GM12878 (cell line): ENCODE measurements around the gene IRX5. TPM values are rescaled to one million over a fixed set of nuclear protein-coding genes. Genes with fewer than 3 reads are reported as not detected.

Source experiments
- ATAC-seq: fragments of 200-7000 bp; cut with Tn5 transposase; 3 replicates; pipeline ENCODE4 v1.9.1; 2020; ENCODE audit warnings: mild to moderate bottlenecking, moderate library complexity
- BruUV-seq: library from RNA; stranded (reverse); fragments of 400-500 nt; replicated peaks from 2 replicates; lab custom pipeline; 2021; lab: Mats Ljungman, UMichigan
- CTCF ChIA-PET: fragments of 300-600 bp; sonication (Branson Sonifier 250); formaldehyde crosslinking; extraction: SDS; loops from one replicate; lab custom pipeline; 2021; ENCODE audit warnings: inconsistent platforms; lab: Yijun Ruan, JAX
- POLR2A ChIA-PET: fragments of 350-600 bp; formaldehyde crosslinking; extraction: SDS; loops from one replicate; lab custom pipeline; 2021; ENCODE audit warnings: inconsistent platforms; lab: Charles Lee
- RAD21 ChIA-PET: fragments of 300-600 bp; sonication (Branson Sonifier 250); formaldehyde crosslinking; loops from one replicate; lab custom pipeline; 2023; ENCODE audit warnings: antibody characterized with exemption; ENCODE audit not compliant: unreplicated experiment; lab: Charles Lee
- SMC1A ChIA-PET: fragments of 300-600 bp; sonication (Branson Sonifier 250); formaldehyde crosslinking; loops from one replicate; lab custom pipeline; 2023; ENCODE audit not compliant: unreplicated experiment, uncharacterized antibody; lab: Charles Lee
- DNase-seq: peaks from one replicate; pipeline ENCODE4 v3.0.0-alpha.2; 2011; ENCODE audit warnings: low read depth, low spot score
- FAIRE-seq: peaks from 3 replicates; lab custom pipeline; 2011; peaks lifted over from hg19 to GRCh38; lab: Jason Lieb, UNC
- H2AFZ ChIP-seq: 2 replicates; pipeline ENCODE4 v1.6.0; 2011; ENCODE audit warnings: low read depth, low read length, control low read depth; ENCODE audit not compliant: control insufficient read depth
- H3K27ac ChIP-seq: 2 replicates; pipeline ENCODE4 v1.5.1; 2011; ENCODE audit warnings: control low read depth; ENCODE audit not compliant: control insufficient read depth, insufficient read depth
- H3K27me3 ChIP-seq, 2 experiments: replicated peaks in 1 of 2; 2 replicates each; pipeline versions ENCODE4 v1.6.0 to v1.6.1; 2011; ENCODE audit warnings: low read length in 1 of 2; ENCODE audit not compliant: control insufficient read depth in 2 of 2, insufficient read depth in 2 of 2
- H3K36me3 ChIP-seq, 2 experiments: 2 replicates each; pipeline ENCODE4 v1.5.1; 2011; ENCODE audit warnings: low read length in 1 of 2; ENCODE audit not compliant: control insufficient read depth in 2 of 2, insufficient read depth in 2 of 2
- H3K4me1 ChIP-seq: 2 replicates; pipeline ENCODE4 v1.6.1; 2011; ENCODE audit warnings: mild to moderate bottlenecking, low read length, moderate library complexity, mixed read lengths; ENCODE audit not compliant: control insufficient read depth, insufficient read depth
- H3K4me2 ChIP-seq: 2 replicates; pipeline ENCODE4 v1.6.0; 2011; ENCODE audit warnings: control low read depth; ENCODE audit not compliant: control insufficient read depth, insufficient read depth
- H3K4me3 ChIP-seq: fragments of 200-600 bp; sonication (generic); 2 replicates; pipeline ENCODE4 v1.5.1; 2016
- H3K79me2 ChIP-seq: 2 replicates; pipeline ENCODE4 v1.6.0; 2011; ENCODE audit warnings: low read length; ENCODE audit not compliant: control insufficient read depth, insufficient read depth
- H3K9ac ChIP-seq: 2 replicates; pipeline ENCODE4 v1.8.0; 2011; ENCODE audit warnings: low read length, control low read depth, mixed read lengths; ENCODE audit not compliant: control insufficient read depth, insufficient read depth
- H3K9me3 ChIP-seq: replicated peaks from 3 replicates; pipeline ENCODE4 v1.5.1; 2011; ENCODE audit warnings: mild to moderate bottlenecking, low read length; ENCODE audit not compliant: control insufficient read depth, insufficient read depth
- H4K20me1 ChIP-seq: 2 replicates; pipeline ENCODE4 v1.6.0; 2011; ENCODE audit not compliant: control insufficient read depth, insufficient read depth
- CEBPB ChIP-seq, 2 experiments: fragments of 150-350 bp in 1 of 2; IDR thresholded peaks; 2 replicates each; pipeline ENCODE4 v1.6.1; 2012 to 2014; ENCODE audit warnings: low read depth in 2 of 2, low read length in 2 of 2, borderline replicate concordance in 1 of 2, inconsistent platforms in 1 of 2
- HDAC6 ChIP-seq: fragments of 200-600 bp; sonication (generic); IDR thresholded peaks from one replicate; pipeline ENCODE4 v1.8.0; 2017; ENCODE audit warnings: antibody characterized with exemption; ENCODE audit not compliant: unreplicated experiment
- IKZF1 ChIP-seq: fragments of 450-650 bp; conservative IDR thresholded peaks from 2 replicates; pipeline ENCODE4 v1.6.1; 2017; ENCODE audit warnings: antibody characterized with exemption, mild to moderate bottlenecking
- LARP7 ChIP-seq: fragments of 450-650 bp; IDR thresholded peaks from 2 replicates; pipeline ENCODE4 v1.6.1; 2017; ENCODE audit warnings: mild to moderate bottlenecking
- NFIC ChIP-seq: IDR thresholded peaks from 2 replicates; pipeline ENCODE4 v1.6.1; 2012; ENCODE audit warnings: low read depth, mild to moderate bottlenecking, inconsistent platforms, low read length, moderate library complexity
- NFXL1 ChIP-seq: fragments of 450-650 bp; IDR thresholded peaks from 2 replicates; pipeline ENCODE4 v1.6.1; 2017; ENCODE audit warnings: antibody characterized with exemption, mild to moderate bottlenecking, borderline replicate concordance
- NR2C2 ChIP-seq: IDR thresholded peaks from 2 replicates; pipeline ENCODE4 v1.6.1; 2011; ENCODE audit warnings: borderline replicate concordance, low read depth; ENCODE audit not compliant: control insufficient read depth, insufficient read length
- PAX8 ChIP-seq: fragments of 450-650 bp; IDR thresholded peaks from 2 replicates; pipeline ENCODE4 v1.6.1; 2017; ENCODE audit warnings: mild to moderate bottlenecking, moderate library complexity
- PBX3 ChIP-seq: IDR thresholded peaks from 2 replicates; pipeline ENCODE4 v1.6.1; 2011; ENCODE audit warnings: mild to moderate bottlenecking, low read depth, low read length, moderate library complexity; ENCODE audit not compliant: insufficient replicate concordance
- RELB ChIP-seq: fragments of 450-650 bp; IDR thresholded peaks from 2 replicates; pipeline ENCODE4 v1.6.1; 2017; ENCODE audit warnings: low read depth, mild to moderate bottlenecking, moderate library complexity
- SREBF2 ChIP-seq: IDR thresholded peaks from 2 replicates; pipeline ENCODE4 v1.6.1; 2012; ENCODE audit warnings: mild to moderate bottlenecking, low read length
- STAT3 ChIP-seq: IDR thresholded peaks from 2 replicates; pipeline ENCODE4 v1.6.1; 2011; ENCODE audit warnings: low read depth, low read length, improper control_type of control experiment
- SUZ12 ChIP-seq: fragments of 200-600 bp; sonication (generic); IDR thresholded peaks from one replicate; pipeline ENCODE4 v1.6.1; 2018; ENCODE audit warnings: antibody characterized with exemption, mild to moderate bottlenecking; ENCODE audit not compliant: unreplicated experiment
- ZBTB4 ChIP-seq: fragments of 450-650 bp; formaldehyde crosslinking; IDR thresholded peaks from 2 replicates; pipeline ENCODE4 v1.4.0; 2022; ENCODE audit warnings: mild to moderate bottlenecking, moderate library complexity
- WGBS: methylation state at CpG from one replicate; pipeline ENCODE4 v1.1.6; 2016; ENCODE audit warnings: low lambda C conversion rate; ENCODE audit not compliant: insufficient replicate concordance, insufficient coverage; ENCODE audit errors: missing lambda C conversion rate; 5-methylcytosine and 5-hydroxymethylcytosine counted together
- in situ Hi-C: fragments of 300-500 bp; cut with MboI; formaldehyde crosslinking; loops from 9 replicates; pipeline ENCODE4 v1.14.3; 2018; ENCODE audit warnings: mixed read lengths
- intact Hi-C: fragments of 100-400 bp; cut with micrococcal nuclease; formaldehyde crosslinking; loops from one replicate; pipeline ENCODE4 v1.14.2; 2022; ENCODE audit not compliant: unreplicated experiment
- polyA plus RNA-seq, 11 experiments: library from polyadenylated mRNA; depleted of rRNA in 4 of 11; unstranded in 6 of 11; stranded (reverse) in 5 of 11; fragments of >200 nt; fragmentation: Nextera tagmentation in 4 of 11; fragmentation: Illumina TruSeq in 1 of 11; extraction: Ambion mirVana in 4 of 11; extraction: Trizol in 1 of 11; gene quantifications; 1 replicate in 1 of 11; 2 replicates in 10 of 11; pipeline versions ENCODE4 v1.2.1 to v1.2.3, GENCODE V29; 2011 to 2016; ENCODE audit warnings: inconsistent platforms in 2 of 11, missing spikeins in 2 of 11, low read depth in 1 of 11
- total RNA-seq, 4 experiments: library from RNA; depleted of rRNA in 3 of 4; stranded (reverse); fragments of >200 nt in 3 of 4; fragmentation: Illumina TruSeq in 1 of 4; extraction: Trizol in 1 of 4; gene quantifications; 2 replicates each; pipeline versions ENCODE4 v1.2.1 to v1.2.3, GENCODE V29; 2013 to 2021
- TF ChIP-seq, protein P1 (sequence below), 3 experiments: IDR thresholded peaks in 2 of 3; conservative IDR thresholded peaks in 1 of 3; 2 replicates each; pipeline ENCODE4 v1.5.1; 2011; ENCODE audit warnings: low read depth in 3 of 3, low read length in 3 of 3, mild to moderate bottlenecking in 3 of 3, control low read depth in 2 of 3, moderate library complexity in 2 of 3, inconsistent platforms in 1 of 3, mixed read lengths in 1 of 3; ENCODE audit not compliant: control insufficient read depth in 2 of 3, insufficient read depth in 1 of 3; ENCODE audit errors: extremely low read depth in 1 of 3

Gene IRX5
- total and polyA plus RNA-seq, 10 of the 15 experiments (the other 5 are each of a cell fraction or from before 2014, with no cell fraction given) = 0.08 TPM; not detected in 9

DNA sequence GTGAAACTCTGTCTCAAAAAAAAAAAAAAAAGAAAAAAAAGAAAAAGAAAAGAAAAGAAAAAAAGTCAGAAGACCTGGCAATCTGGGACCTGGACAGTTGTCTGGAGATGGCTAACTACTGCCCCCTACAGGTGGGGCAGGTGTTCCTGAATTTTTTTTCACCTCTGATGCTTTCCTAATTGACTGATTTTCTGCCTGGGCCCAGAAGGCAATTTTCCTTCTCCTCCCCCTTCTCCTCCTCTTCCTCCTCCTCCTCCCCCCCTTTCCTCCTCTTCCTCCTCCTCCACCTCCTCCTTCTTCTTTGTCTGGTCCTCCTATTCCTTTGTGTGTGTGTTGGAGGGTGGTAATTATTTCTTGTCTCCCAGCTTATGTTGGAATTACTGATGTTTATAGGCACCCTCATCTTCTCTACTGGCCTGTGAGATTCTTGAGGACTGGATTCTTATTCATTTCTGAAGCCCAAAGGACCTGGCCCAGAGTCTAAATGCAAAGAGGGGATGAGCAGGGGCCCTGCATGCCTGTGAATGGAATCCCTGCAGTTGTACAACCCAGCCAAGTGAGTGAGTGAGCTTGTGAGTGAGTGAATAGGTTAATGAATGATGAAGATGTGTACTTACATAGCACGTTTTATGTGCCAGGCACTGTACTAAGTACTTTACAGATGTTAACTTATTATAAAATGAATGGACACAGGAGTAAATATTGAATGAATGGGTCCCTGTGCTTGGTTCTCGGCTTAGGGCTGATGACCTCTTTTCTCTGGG, 26.9 kb downstream of the IRX5 start:
- no peak for DNase-seq
- Histone ChIP-seq H3K9me3 (no peaks in the 10 kb centered on the region), H3K4me2 (no peak overlapping the region), H3K27ac (no peak overlapping the region), H3K4me1 (no peaks in the 10 kb centered on the region), H3K36me3 (no peaks in the 10 kb centered on the region), H3K4me3 (no peak overlapping the region), H3K79me2 (no peaks in the 10 kb centered on the region), H2AFZ (no peak overlapping the region), H3K27me3 (no peaks in the 10 kb centered on the region), H3K9ac (no peak overlapping the region), H4K20me1 (no peaks in the 10 kb centered on the region)
- SMC1A ChIA-PET = interaction anchor here (0.5 kb wide), 1 partner anchor 232 kb away, joined by 3 read pairs; no protein-coding TSS in a partner anchor
- no peak for FAIRE-seq
- 42% methylated on average over 2 of the region's 2 CpGs for WGBS
- no peak for ATAC-seq
- in situ Hi-C loops = no loop called here
- no TSS peak for BruUV-seq
- CTCF ChIA-PET = interaction anchor here (1.1 to 2.5 kb wide), 4 partner anchors 11 to 1214 kb away, joined by 3 to 9 read pairs (median 4); no protein-coding TSS in a partner anchor
- RAD21 ChIA-PET = no interaction called here
- intact Hi-C loops = loop anchor here (5.0 kb wide), 1 partner anchor 1405 kb away; no protein-coding TSS in a partner anchor
- POLR2A ChIA-PET = no interaction called here
- TF ChIP-seq NFXL1 (no peak), HDAC6 (no peak), RELB (no peak), NR2C2 (no peak), IKZF1 (no peak), LARP7 (no peak), NFIC (no peak), ZBTB4 (CRISPR knock-in tag) (no peak), SREBF2 (no peak), STAT3 (no peak), PAX8 (no peak), CEBPB (IDR thresholded peaks at IDR 0.05; ENCODE audit: borderline replicate concordance in 1 of 2, low read depth in 2 of 2, low read length in 2 of 2) (no peak), SUZ12 (no peak), PBX3 (no peak)
- TF ChIP-seq, protein P1, sequence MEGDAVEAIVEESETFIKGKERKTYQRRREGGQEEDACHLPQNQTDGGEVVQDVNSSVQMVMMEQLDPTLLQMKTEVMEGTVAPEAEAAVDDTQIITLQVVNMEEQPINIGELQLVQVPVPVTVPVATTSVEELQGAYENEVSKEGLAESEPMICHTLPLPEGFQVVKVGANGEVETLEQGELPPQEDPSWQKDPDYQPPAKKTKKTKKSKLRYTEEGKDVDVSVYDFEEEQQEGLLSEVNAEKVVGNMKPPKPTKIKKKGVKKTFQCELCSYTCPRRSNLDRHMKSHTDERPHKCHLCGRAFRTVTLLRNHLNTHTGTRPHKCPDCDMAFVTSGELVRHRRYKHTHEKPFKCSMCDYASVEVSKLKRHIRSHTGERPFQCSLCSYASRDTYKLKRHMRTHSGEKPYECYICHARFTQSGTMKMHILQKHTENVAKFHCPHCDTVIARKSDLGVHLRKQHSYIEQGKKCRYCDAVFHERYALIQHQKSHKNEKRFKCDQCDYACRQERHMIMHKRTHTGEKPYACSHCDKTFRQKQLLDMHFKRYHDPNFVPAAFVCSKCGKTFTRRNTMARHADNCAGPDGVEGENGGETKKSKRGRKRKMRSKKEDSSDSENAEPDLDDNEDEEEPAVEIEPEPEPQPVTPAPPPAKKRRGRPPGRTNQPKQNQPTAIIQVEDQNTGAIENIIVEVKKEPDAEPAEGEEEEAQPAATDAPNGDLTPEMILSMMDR (IDR thresholded peaks at IDR 0.05 in 2 of 3, conservative IDR thresholded peaks at IDR 0.05 in 1 of 3; ENCODE audit: control insufficient read depth in 2 of 3, extremely low read depth in 1 of 3, insufficient read depth in 1 of 3, low read depth in 3 of 3, low read length in 3 of 3) = peak; percentile 36 to 47 (median 43); a peak in 5 of 6 replicates
